GM21786 (cell line): Measurements from ENCODE around the gene FAM83C.

Experiments
- ATAC-seq: cut with Tn5 transposase; IDR thresholded peaks from one replicate; pipeline ENCODE4 v1.9.1; 2021; ENCODE audit not compliant: unreplicated experiment

The FAM83C gene

GRCh38 chr20:35300469-35301262, 8.4 kb upstream of the FAM83C start:
- no peak for ATAC-seq

GRCh38 chr20:35299780-35300179, 7.6 kb upstream of the FAM83C start:
- no peak for ATAC-seq

GRCh38 chr20:35298264-35298663, 6.0 kb upstream of the FAM83C start:
- no peak for ATAC-seq

GRCh38 chr20:35297740-35298139, 5.5 kb upstream of the FAM83C start:
- no peak for ATAC-seq

GRCh38 chr20:35297155-35297554, 4.9 kb upstream of the FAM83C start:
- ATAC-seq = no peak

GRCh38 chr20:35296101-35296554, 3.9 kb upstream of the FAM83C start:
- no peak for ATAC-seq

GRCh38 chr20:35295674-35296073, 3.4 kb upstream of the FAM83C start:
- no peak for ATAC-seq

GRCh38 chr20:35295058-35295457, 2.8 kb upstream of the FAM83C start:
- no peak for ATAC-seq

- no peak for ATAC-seq
These were observed 2.1 kb upstream of the FAM83C start for GRCh38 chr20:35294293-35294685.

GRCh38 chr20:35293303-35294292, 1.4 kb upstream of the FAM83C start:
- no peak for ATAC-seq

GRCh38 chr20:35292504-35293285, 470 bp upstream of the FAM83C start:
- ATAC-seq = no peak

GRCh38 chr20:35290887-35291417, 1.3 kb downstream of the FAM83C start:
- ATAC-seq = no peak

- no peak for ATAC-seq
These were observed 1.9 kb downstream of the FAM83C start for GRCh38 chr20:35290186-35290886.

- no peak for ATAC-seq
These were observed 3.7 kb downstream of the FAM83C start for GRCh38 chr20:35288325-35289060.

GRCh38 chr20:35287509-35288324, 4.5 kb downstream of the FAM83C start:
- no peak for ATAC-seq

- no peak for ATAC-seq
These were observed 5.2 kb downstream of the FAM83C start for GRCh38 chr20:35286899-35287508.

- ATAC-seq = no peak
These were observed 5.9 kb downstream of the FAM83C start for GRCh38 chr20:35286077-35286898.

GRCh38 chr20:35285806-35286076, 6.5 kb downstream of the FAM83C start:
- ATAC-seq = no peak
